ENCODE results near the gene IL32. TPM values are rescaled to one million over a fixed set of nuclear protein-coding genes. Genes with fewer than 3 reads are reported as not detected.
A peak's percentile ranks its signal among the peaks of the same experiment; 100 is the strongest.

The IL32 gene
- total RNA-seq, 4 donors from 2014 or later: 21.9 to 720 (median 492) TPM

GRCh38 chr16:3106205-3106928 is 40.9 kb downstream of the IL32 start:
- intact Hi-C loops (cut with DNase I; ENCODE audit: low total_unique reads): no loop called here
- H3K27ac ChIP-seq: peak overlapping the region; percentile 78 to 90 (median 82)
- TF ChIP-seq POLR2AphosphoS5 (IDR thresholded peaks at IDR 0.05) (peak; percentile 59 to 75 (median 64)), CTCF (IDR thresholded peaks at IDR 0.05) (no peak), POLR2A (IDR thresholded peaks at IDR 0.05) (peak; percentile 52)

GRCh38 chr16:3112058-3112880 is 46.8 kb downstream of the IL32 start, which contains the start of gene ZNF205:
TSS of gene ZNF205 (plus strand) at chr16:3112586. CDS start at chr16:3113431, 845 bp downstream.
- intact Hi-C loops (cut with DNase I; ENCODE audit: low total_unique reads): no loop called here
- H3K9me3 ChIP-seq: no peaks in the 10 kb centered on the region
- 11 to 40% methylated on average over 1 to 23 of the region's 23 CpGs for WGBS, 2 donors (ENCODE audit: low coverage in 1 of 2)

More at GRCh38 chr16:3106205-3106928, 40.9 kb downstream of the IL32 start:
- Histone ChIP-seq H3K9me3 (no peaks in the 10 kb centered on the region), H3K27me3 (no peaks in the 10 kb centered on the region), H3K4me3 (peak overlapping the region; percentile 39 to 79 (median 62)), H3K36me3 (no peaks in the 10 kb centered on the region), H3K4me1 (peaks cover 7 to 15% (median 10%) of the 10 kb centered on the region in 4 donors)
- in situ Hi-C loops (cut with MboI; ENCODE audit: low pct_ligation_motif_present in 1 of 4, low pct_unique_long_range_greater_than_20kb in 1 of 4, low sequenced_read_pairs in 3 of 4): no loop called here
- peak; percentile 95 for DNase-seq
- WGBS, 2 donors (ENCODE audit: low coverage in 1 of 2): 0 to 1% methylated on average over 11 to 73 of the region's 74 CpGs

GRCh38 chr16:3112881-3113574 is 47.6 kb downstream of the IL32 start:
- TF ChIP-seq POLR2A (IDR thresholded peaks at IDR 0.05): no peak
- TF ChIP-seq POLR2AphosphoS5 (IDR thresholded peaks at IDR 0.05): no peak
- no peak for TF ChIP-seq CTCF (IDR thresholded peaks at IDR 0.05)
- no peak for TF ChIP-seq EP300 (IDR thresholded peaks at IDR 0.05; ENCODE audit: low read depth)
- 24 to 45% methylated on average over 2 to 19 of the region's 19 CpGs for WGBS, 2 donors (ENCODE audit: low coverage in 1 of 2)
- peak overlapping the region; percentile 65 to 83 (median 72) for H3K4me3 ChIP-seq
- no peak for DNase-seq
- no peaks in the 10 kb centered on the region for H3K36me3 ChIP-seq
- H3K4me1 ChIP-seq: peaks cover 8 to 25% (median 23%) of the 10 kb centered on the region in 4 donors
- no peaks in the 10 kb centered on the region for H3K27me3 ChIP-seq
- in situ Hi-C loops (cut with MboI; ENCODE audit: low pct_ligation_motif_present in 1 of 4, low pct_unique_long_range_greater_than_20kb in 1 of 4, low sequenced_read_pairs in 3 of 4) (no loop called here), intact Hi-C loops (cut with DNase I; ENCODE audit: low total_unique reads) (no loop called here)
- no peaks in the 10 kb centered on the region for H3K9me3 ChIP-seq
- peak overlapping the region; percentile 79 to 80 (median 80) for H3K27ac ChIP-seq

More at GRCh38 chr16:3112058-3112880, 46.8 kb downstream of the IL32 start, which contains the start of gene ZNF205:
- in situ Hi-C loops (cut with MboI; ENCODE audit: low pct_ligation_motif_present in 1 of 4, low pct_unique_long_range_greater_than_20kb in 1 of 4, low sequenced_read_pairs in 3 of 4): no loop called here
- TF ChIP-seq EP300 (IDR thresholded peaks at IDR 0.05; ENCODE audit: low read depth) (no peak), CTCF (IDR thresholded peaks at IDR 0.05) (no peak), POLR2AphosphoS5 (IDR thresholded peaks at IDR 0.05) (peak in 1 of 3 donors; percentile 26), POLR2A (IDR thresholded peaks at IDR 0.05) (peak; percentile 27)
- Histone ChIP-seq H3K4me1 (peaks cover 9 to 30% (median 28%) of the 10 kb centered on the region in 4 donors), H3K27ac (peak within 1 kb of the TSS; percentile 79 to 80 (median 80)), H3K36me3 (no peaks in the 10 kb centered on the region), H3K4me3 (peak within 1 kb of the TSS; percentile 65 to 83 (median 72)), H3K27me3 (no peaks in the 10 kb centered on the region)
- peak; percentile 85 for DNase-seq
